HepG2 (cell line): ENCODE measurements around the gene GLYATL1B. TPM values are rescaled to one million over a fixed set of nuclear protein-coding genes. Genes with fewer than 3 reads are reported as not detected.

Source experiments
- ATAC-seq: fragments of 200-7000 bp; cut with Tn5 transposase; 3 replicates; pipeline ENCODE4 v1.9.1; 2020; ENCODE audit warnings: mild to moderate bottlenecking, moderate library complexity
- BruUV-seq: library from RNA; stranded (reverse); fragments of 400-500 nt; replicated peaks from 2 replicates; lab custom pipeline; 2021; lab: Mats Ljungman, UMichigan
- CTCF ChIA-PET: fragments of 300-600 bp; formaldehyde crosslinking; extraction: SDS; loops from one replicate; lab custom pipeline; 2021; ENCODE audit warnings: low total read pairs, inconsistent platforms, low intra/inter-chr PET ratio; lab: Yijun Ruan, JAX
- POLR2A ChIA-PET: fragments of 350-600 bp; sonication (Branson Sonifier 250); formaldehyde crosslinking; loops from one replicate; lab custom pipeline; 2020; ENCODE audit warnings: antibody characterized with exemption, inconsistent platforms; lab: Yijun Ruan, JAX
- DNase-seq: peaks from one replicate; pipeline ENCODE4 v3.0.0-alpha.2; 2015; ENCODE audit warnings: low spot score
- FAIRE-seq: peaks from 3 replicates; lab custom pipeline; 2011; peaks lifted over from hg19 to GRCh38; lab: Jason Lieb, UNC
- H2AFZ ChIP-seq: one replicate; pipeline ENCODE4 v1.6.1; 2011; ENCODE audit warnings: low read length, inconsistent platforms
- H3K27ac ChIP-seq: fragments of 300-600 bp; 3 replicates; pipeline ENCODE4 v1.8.0; 2011; ENCODE audit warnings: mixed run types, mild to moderate bottlenecking, mixed read lengths, low read length, inconsistent platforms; ENCODE audit not compliant: insufficient read depth; ENCODE audit errors: extremely low read length
- H3K27me3 ChIP-seq, 2 experiments: fragments of 200-600 bp in 1 of 2; 2 replicates in 1 of 2; 3 replicates in 1 of 2; pipeline versions ENCODE4 v1.6.0 to v1.8.0; 2011; ENCODE audit warnings: low read length in 2 of 2, mild to moderate bottlenecking in 2 of 2, moderate library complexity in 2 of 2, inconsistent platforms in 1 of 2; ENCODE audit not compliant: insufficient read depth in 2 of 2, control insufficient read depth in 1 of 2
- H3K36me3 ChIP-seq, 2 experiments: fragments of 200-600 bp in 1 of 2; replicated peaks in 1 of 2; 2 replicates in 1 of 2; 3 replicates in 1 of 2; pipeline versions ENCODE4 v1.5.1 to v1.8.0; 2011; ENCODE audit warnings: low read length in 2 of 2, inconsistent platforms in 1 of 2; ENCODE audit not compliant: insufficient read depth in 2 of 2, control insufficient read depth in 1 of 2
- H3K4me1 ChIP-seq: 2 replicates; pipeline ENCODE4 v1.5.1; 2012; ENCODE audit warnings: low read length, inconsistent platforms; ENCODE audit not compliant: insufficient read depth
- H3K4me2 ChIP-seq: 2 replicates; pipeline ENCODE4 v1.6.0; 2011; ENCODE audit warnings: low read depth, low read length, inconsistent platforms
- H3K4me3 ChIP-seq, 3 experiments: fragments of 200-600 bp in 1 of 3; sonication (generic), shearing (Covaris generic) in 1 of 3; replicated peaks in 1 of 3; 2 replicates each; pipeline ENCODE4 v1.5.1; 2011 to 2016; ENCODE audit warnings: low read length in 3 of 3, inconsistent platforms in 2 of 3, low read depth in 2 of 3, mild to moderate bottlenecking in 2 of 3, control low read depth in 1 of 3, mixed read lengths in 1 of 3; ENCODE audit not compliant: insufficient read depth in 1 of 3
- H3K79me2 ChIP-seq: one replicate; pipeline ENCODE4 v1.6.1; 2011; ENCODE audit warnings: low read length, inconsistent platforms; ENCODE audit not compliant: insufficient read depth
- H3K9ac ChIP-seq: 2 replicates; pipeline ENCODE4 v1.6.0; 2011; ENCODE audit warnings: mild to moderate bottlenecking, low read depth, low read length, inconsistent platforms; ENCODE audit not compliant: insufficient read depth
- H3K9me3 ChIP-seq: 2 replicates; pipeline ENCODE4 v1.5.1; 2012; ENCODE audit warnings: mild to moderate bottlenecking, low read length
- H4K20me1 ChIP-seq: 2 replicates; pipeline ENCODE4 v1.6.0; 2011; ENCODE audit warnings: inconsistent platforms, mild to moderate bottlenecking, low read length, moderate library complexity; ENCODE audit not compliant: insufficient read depth
- MZF1 ChIP-seq: sonication (generic); formaldehyde crosslinking; IDR thresholded peaks from 2 replicates; pipeline ENCODE4 v1.8.1; 2023; ENCODE audit warnings: mild to moderate bottlenecking, missing genetic modification reagents, borderline replicate concordance
- NR0B2 ChIP-seq: sonication (generic); formaldehyde crosslinking; IDR thresholded peaks from 2 replicates; pipeline ENCODE4 v1.4.0; 2020; ENCODE audit warnings: mild to moderate bottlenecking, missing genetic modification reagents
- SIX1 ChIP-seq: sonication (generic); formaldehyde crosslinking; IDR thresholded peaks from 2 replicates; pipeline ENCODE4 v1.4.0; 2020; ENCODE audit warnings: missing genetic modification reagents, borderline replicate concordance
- TBX2 ChIP-seq: sonication (generic); formaldehyde crosslinking; IDR thresholded peaks from 2 replicates; pipeline ENCODE4 v1.5.0; 2020; ENCODE audit warnings: missing genetic modification reagents, mild to moderate bottlenecking, borderline replicate concordance
- YEATS2 ChIP-seq: sonication (generic); formaldehyde crosslinking; IDR thresholded peaks from 2 replicates; pipeline ENCODE4 v1.4.0; 2020; ENCODE audit warnings: missing genetic modification reagents, borderline replicate concordance
- ZNF329 ChIP-seq: sonication (generic); formaldehyde crosslinking; IDR thresholded peaks from 2 replicates; pipeline ENCODE4 v1.9.0; 2021; ENCODE audit warnings: low read depth, mild to moderate bottlenecking, missing genetic modification reagents
- ZNF570 ChIP-seq: sonication (generic); formaldehyde crosslinking; IDR thresholded peaks from 2 replicates; pipeline ENCODE4 v1.4.0; 2020; ENCODE audit warnings: mild to moderate bottlenecking, missing genetic modification reagents, borderline replicate concordance
- ZNF646 ChIP-seq: sonication (generic); formaldehyde crosslinking; IDR thresholded peaks from 2 replicates; pipeline ENCODE4 v1.9.0; 2021; ENCODE audit warnings: mild to moderate bottlenecking, missing genetic modification reagents
- ZNF784 ChIP-seq: sonication (generic); formaldehyde crosslinking; IDR thresholded peaks from 2 replicates; pipeline ENCODE4 v1.5.1; 2020; ENCODE audit warnings: missing genetic modification reagents, mild to moderate bottlenecking, borderline replicate concordance
- WGBS: methylation state at CpG from one replicate; pipeline ENCODE4 v1.1.6; 2017; ENCODE audit warnings: low lambda C conversion rate; 5-methylcytosine and 5-hydroxymethylcytosine counted together
- in situ Hi-C: cut with HindIII; loops from 2 replicates; pipeline ENCODE4 v1.10.0; 2017; ENCODE audit warnings: low pct_unique_long_range_greater_than_20kb; ENCODE audit not compliant: extremely low pct_ligation_motif_present
- intact Hi-C: fragments of 100-400 bp; cut with micrococcal nuclease; formaldehyde crosslinking; loops from one replicate; pipeline ENCODE4 v1.10.0; 2022; ENCODE audit not compliant: unreplicated experiment
- polyA plus RNA-seq, 8 experiments: library from polyadenylated mRNA; depleted of rRNA in 3 of 8; stranded (reverse) in 7 of 8; unstranded in 1 of 8; fragments of >200 nt; fragmentation: Illumina TruSeq in 4 of 8; extraction: Trizol in 4 of 8; gene quantifications; 2 replicates each; pipeline versions ENCODE4 v1.2.1 to v1.2.3, GENCODE V29; 2011 to 2016; ENCODE audit warnings: low read depth in 4 of 8, missing spikeins in 1 of 8, mixed read lengths in 1 of 8; ENCODE audit not compliant: insufficient read depth in 1 of 8
- total RNA-seq, 5 experiments: library from RNA; depleted of rRNA; stranded (reverse); fragments of >200 nt; fragmentation: Illumina TruSeq; extraction: Trizol; gene quantifications; 2 replicates each; pipeline ENCODE4 v1.2.3, GENCODE V29; 2016; ENCODE audit warnings: low read depth in 1 of 5
- TF ChIP-seq, protein P1 (sequence below): sonication (generic); formaldehyde crosslinking; IDR thresholded peaks from 2 replicates; pipeline ENCODE4 v1.5.0; 2020; ENCODE audit warnings: missing genetic modification reagents

Gene GLYATL1B
- total and polyA plus RNA-seq, 2 of the 13 experiments (the other 11 are each of a cell fraction or from before 2014, with no cell fraction given), result not detected

DNA sequence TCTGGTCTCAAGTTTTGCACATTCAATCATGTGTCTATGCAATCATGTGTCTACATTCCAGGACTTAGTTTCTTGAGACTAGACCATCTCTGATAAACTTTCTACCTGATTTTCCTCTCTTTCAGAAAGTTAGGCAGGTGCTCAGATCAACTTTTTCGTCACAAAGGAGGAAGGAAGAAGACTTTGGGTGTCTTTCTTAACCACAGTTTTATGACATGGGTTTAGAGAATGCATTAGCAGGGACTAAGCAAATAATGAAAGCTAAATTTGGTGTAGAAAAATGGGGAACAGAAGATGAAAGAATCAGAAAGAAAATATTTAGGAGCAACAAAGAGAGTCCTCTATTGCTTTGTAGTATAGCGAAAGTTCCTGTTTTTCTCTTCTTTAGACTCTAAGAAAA lies 7.7 kb upstream of the GLYATL1B start (continued):
- TF ChIP-seq ZNF646 (CRISPR knock-in tag) (no peak), YEATS2 (CRISPR knock-in tag) (no peak)
- TF ChIP-seq, all 625 proteins: peak for 0

DNA sequence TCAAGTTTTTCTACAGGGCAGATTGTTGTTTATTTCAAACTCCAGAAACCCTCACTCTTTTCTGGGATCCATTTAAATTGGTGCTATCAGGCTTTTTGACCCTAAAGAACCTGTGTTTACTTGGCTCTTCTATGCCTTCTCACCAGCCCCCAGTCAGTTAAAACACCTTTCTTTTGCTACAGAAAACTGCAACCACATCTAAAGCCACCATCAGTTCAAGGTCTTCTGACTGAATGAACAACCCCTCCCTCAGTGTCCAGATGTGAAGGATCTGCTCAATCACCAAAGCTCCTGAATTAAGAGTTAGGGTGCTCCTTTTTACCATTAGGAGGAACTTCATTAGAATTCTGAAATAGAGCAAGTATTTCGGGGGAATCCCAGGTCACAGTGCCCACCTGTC lies 7.0 kb upstream of the GLYATL1B start:
- BruUV-seq, result no TSS peak
- Histone ChIP-seq H3K4me3 (no peak overlapping the region), H3K4me2 (no peak overlapping the region), H3K9ac (no peak overlapping the region), H3K4me1 (no peaks in the 10 kb centered on the region), H2AFZ (no peak overlapping the region), H3K79me2 (no peaks in the 10 kb centered on the region), H3K27me3 (no peaks in the 10 kb centered on the region), H3K36me3 (no peaks in the 10 kb centered on the region), H3K9me3 (no peaks in the 10 kb centered on the region), H4K20me1 (no peaks in the 10 kb centered on the region), H3K27ac (no peak overlapping the region)
- TF ChIP-seq NR0B2 (no peak), ZNF570 (CRISPR knock-in tag) (no peak), TBX2 (CRISPR knock-in tag) (no peak), MZF1 (no peak), SIX1 (CRISPR knock-in tag) (no peak), ZNF329 (no peak), ZNF784 (no peak)
- TF ChIP-seq, protein P1, sequence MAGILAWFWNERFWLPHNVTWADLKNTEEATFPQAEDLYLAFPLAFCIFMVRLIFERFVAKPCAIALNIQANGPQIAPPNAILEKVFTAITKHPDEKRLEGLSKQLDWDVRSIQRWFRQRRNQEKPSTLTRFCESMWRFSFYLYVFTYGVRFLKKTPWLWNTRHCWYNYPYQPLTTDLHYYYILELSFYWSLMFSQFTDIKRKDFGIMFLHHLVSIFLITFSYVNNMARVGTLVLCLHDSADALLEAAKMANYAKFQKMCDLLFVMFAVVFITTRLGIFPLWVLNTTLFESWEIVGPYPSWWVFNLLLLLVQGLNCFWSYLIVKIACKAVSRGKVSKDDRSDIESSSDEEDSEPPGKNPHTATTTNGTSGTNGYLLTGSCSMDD, result no peak
- intact Hi-C loops, result no loop called here
- CTCF ChIA-PET, result no interaction called here
- no peak for ATAC-seq
- POLR2A ChIA-PET, result no interaction called here
- no peak for FAIRE-seq
- no peak for DNase-seq
- in situ Hi-C loops, result no loop called here
- 0% methylated on average over 1 of the region's 1 CpG for WGBS
